ENCODE results near the gene PCDHGC4.

PCDHGC4 gene

GRCh38 chr5:141484641-141485311 lies at the start of gene PCDHGC4:
PCDHGC4 (plus strand) TSS chr5:141485030; CDS start chr5:141485174, 144 bp downstream.
- Mint-ChIP-seq H3K27ac (no peak within 1 kb of the TSS), H3K36me3 (no peaks in the 10 kb centered on the region), H3K4me1 (peaks cover 8 to 11% of the 10 kb centered on the region in 2 donors), H3K9me3 (no peaks in the 10 kb centered on the region), H3K27me3 (peaks cover 77 to 84% of the 10 kb centered on the region in 2 donors), H3K4me3 (peak within 1 kb of the TSS; percentile 17 to 65)
- ATAC-seq (replicated peaks) (no peak), DNase-seq (no peak)

- peaks cover 10 to 15% of the 10 kb centered on the region in 2 donors for H3K9me3 Mint-ChIP-seq
- H3K27me3 Mint-ChIP-seq = peaks cover 23 to 50% of the 10 kb centered on the region in 2 donors
- H3K4me1 Mint-ChIP-seq = peaks cover under 1 to 2% of the 10 kb centered on the region in 2 donors
These were observed 47.6 kb upstream of the PCDHGC4 start for GRCh38 chr5:141437221-141437620.

GRCh38 chr5:141439411-141440141 lies 45.3 kb upstream of the PCDHGC4 start:
- peaks cover 8 to 38% of the 10 kb centered on the region in 2 donors for H3K27me3 Mint-ChIP-seq
- peaks cover 4 to 8% of the 10 kb centered on the region in 2 donors for H3K9me3 Mint-ChIP-seq
- peaks cover 2 to 3% of the 10 kb centered on the region in 2 donors for H3K36me3 Mint-ChIP-seq
- no peak overlapping the region for H3K27ac Mint-ChIP-seq
- ATAC-seq (replicated peaks) (no peak), DNase-seq (no peak)
- no peak overlapping the region for H3K4me3 Mint-ChIP-seq
- no peaks in the 10 kb centered on the region for H3K4me1 Mint-ChIP-seq

More at GRCh38 chr5:141437221-141437620, 47.6 kb upstream of the PCDHGC4 start:
- Mint-ChIP-seq H3K27ac (no peak overlapping the region), H3K4me3 (no peak overlapping the region), H3K36me3 (peaks cover 9 to 10% of the 10 kb centered on the region in 2 donors)
- ATAC-seq (replicated peaks) = no peak
- DNase-seq = no peak

- no peak for ATAC-seq (replicated peaks)
- peaks cover 4% of the 10 kb centered on the region in 2 donors for H3K9me3 Mint-ChIP-seq
These were observed 44.5 kb upstream of the PCDHGC4 start for GRCh38 chr5:141440341-141440740.

GRCh38 chr5:141441571-141442170 lies 43.2 kb upstream of the PCDHGC4 start:
- no peak overlapping the region for H3K4me3 Mint-ChIP-seq
- H3K27me3 Mint-ChIP-seq = peaks cover 13 to 39% of the 10 kb centered on the region in 2 donors
- DNase-seq = no peak
- peaks cover 4% of the 10 kb centered on the region in 2 donors for H3K9me3 Mint-ChIP-seq
- ATAC-seq (replicated peaks) = no peak
- no peaks in the 10 kb centered on the region for H3K4me1 Mint-ChIP-seq
- H3K36me3 Mint-ChIP-seq = peaks cover 2 to 3% of the 10 kb centered on the region in 2 donors
- H3K27ac Mint-ChIP-seq = no peak overlapping the region

More at GRCh38 chr5:141440341-141440740, 44.5 kb upstream of the PCDHGC4 start:
- peaks cover 2 to 3% of the 10 kb centered on the region in 2 donors for H3K36me3 Mint-ChIP-seq
- H3K4me1 Mint-ChIP-seq = no peaks in the 10 kb centered on the region
- H3K4me3 Mint-ChIP-seq = no peak overlapping the region
- no peak for DNase-seq
- H3K27me3 Mint-ChIP-seq = peaks cover 5 to 34% of the 10 kb centered on the region in 2 donors
- H3K27ac Mint-ChIP-seq = no peak overlapping the region

GRCh38 chr5:141465351-141465750 lies 19.5 kb upstream of the PCDHGC4 start:
- peaks cover 0 to 2% of the 10 kb centered on the region in 2 donors for H3K9me3 Mint-ChIP-seq
- no peaks in the 10 kb centered on the region for H3K36me3 Mint-ChIP-seq
- ATAC-seq (replicated peaks) (no peak), DNase-seq (no peak)
- H3K4me3 Mint-ChIP-seq = no peak overlapping the region
- H3K27ac Mint-ChIP-seq = no peak overlapping the region
- H3K4me1 Mint-ChIP-seq = no peaks in the 10 kb centered on the region
- H3K27me3 Mint-ChIP-seq = peaks cover 8 to 20% of the 10 kb centered on the region in 2 donors

GRCh38 chr5:141475625-141476131 lies 9.2 kb upstream of the PCDHGC4 start, which contains the start of gene PCDHGC3:
PCDHGC3 (plus strand) TSS chr5:141475966; CDS start chr5:141476117, 151 bp downstream.
- Mint-ChIP-seq H3K27ac (peak within 1 kb of the TSS; percentile 88), H3K4me1 (peaks cover 18 to 29% of the 10 kb centered on the region in 2 donors), H3K4me3 (peak within 1 kb of the TSS; percentile 82 to 94), H3K9me3 (no peaks in the 10 kb centered on the region), H3K27me3 (peaks cover 50 to 69% of the 10 kb centered on the region in 2 donors), H3K36me3 (peaks cover 0 to 5% of the 10 kb centered on the region in 2 donors)
- peak; percentile 40 for DNase-seq
- peak; percentile 91 to 95 for ATAC-seq (replicated peaks)

GRCh38 chr5:141476132-141476911 lies 8.5 kb upstream of the PCDHGC4 start:
- Mint-ChIP-seq H3K9me3 (no peaks in the 10 kb centered on the region), H3K36me3 (peaks cover 0 to 5% of the 10 kb centered on the region in 2 donors), H3K27me3 (peaks cover 55 to 73% of the 10 kb centered on the region in 2 donors), H3K27ac (peak overlapping the region; percentile 88), H3K4me1 (peaks cover 18 to 29% of the 10 kb centered on the region in 2 donors), H3K4me3 (peak overlapping the region; percentile 82 to 94)
- no peak for DNase-seq
- peak; percentile 19 to 45 for ATAC-seq (replicated peaks)

GRCh38 chr5:141477044-141477575 lies 7.7 kb upstream of the PCDHGC4 start:
- Mint-ChIP-seq H3K36me3 (peaks cover 0 to 5% of the 10 kb centered on the region in 2 donors), H3K9me3 (no peaks in the 10 kb centered on the region), H3K27me3 (peaks cover 55 to 75% of the 10 kb centered on the region in 2 donors), H3K27ac (no peak overlapping the region), H3K4me1 (peaks cover 18 to 29% of the 10 kb centered on the region in 2 donors), H3K4me3 (peak overlapping the region; percentile 82 to 94)
- DNase-seq (no peak), ATAC-seq (replicated peaks) (no peak)

- H3K27ac Mint-ChIP-seq = no peak overlapping the region
- H3K9me3 Mint-ChIP-seq = no peaks in the 10 kb centered on the region
- no peak for DNase-seq
- ATAC-seq (replicated peaks) = no peak
- H3K36me3 Mint-ChIP-seq = peaks cover 0 to 5% of the 10 kb centered on the region in 2 donors
- H3K4me3 Mint-ChIP-seq = no peak overlapping the region
- peaks cover 60 to 82% of the 10 kb centered on the region in 2 donors for H3K27me3 Mint-ChIP-seq
- peaks cover 18 to 29% of the 10 kb centered on the region in 2 donors for H3K4me1 Mint-ChIP-seq
These were observed 7.0 kb upstream of the PCDHGC4 start for GRCh38 chr5:141477815-141478214.

- ATAC-seq (replicated peaks) = no peak
- no peak for DNase-seq
- H3K27ac Mint-ChIP-seq = no peak overlapping the region
- no peak overlapping the region for H3K4me3 Mint-ChIP-seq
- peaks cover 0 to 5% of the 10 kb centered on the region in 2 donors for H3K36me3 Mint-ChIP-seq
- H3K27me3 Mint-ChIP-seq = peaks cover 66 to 85% of the 10 kb centered on the region in 2 donors
- no peaks in the 10 kb centered on the region for H3K9me3 Mint-ChIP-seq
- peaks cover 18 to 29% of the 10 kb centered on the region in 2 donors for H3K4me1 Mint-ChIP-seq
These were observed 6.4 kb upstream of the PCDHGC4 start for GRCh38 chr5:141478321-141478945.

- H3K4me1 Mint-ChIP-seq = peaks cover 23 to 35% of the 10 kb centered on the region in 2 donors
- DNase-seq (no peak), ATAC-seq (replicated peaks) (no peak)
- peaks cover 76 to 85% of the 10 kb centered on the region in 2 donors for H3K27me3 Mint-ChIP-seq
- peaks cover 0 to 5% of the 10 kb centered on the region in 2 donors for H3K36me3 Mint-ChIP-seq
- H3K4me3 Mint-ChIP-seq = no peak overlapping the region
- no peaks in the 10 kb centered on the region for H3K9me3 Mint-ChIP-seq
- H3K27ac Mint-ChIP-seq = no peak overlapping the region
These were observed 5.1 kb upstream of the PCDHGC4 start for GRCh38 chr5:141479776-141480175.

- no peak overlapping the region for H3K4me3 Mint-ChIP-seq
- peaks cover 8 to 11% of the 10 kb centered on the region in 2 donors for H3K4me1 Mint-ChIP-seq
- no peak for DNase-seq
- H3K9me3 Mint-ChIP-seq = no peaks in the 10 kb centered on the region
- H3K27ac Mint-ChIP-seq = no peak overlapping the region
- peaks cover 74 to 81% of the 10 kb centered on the region in 2 donors for H3K27me3 Mint-ChIP-seq
- no peak for ATAC-seq (replicated peaks)
- H3K36me3 Mint-ChIP-seq = no peaks in the 10 kb centered on the region
These were observed 928 bp upstream of the PCDHGC4 start for GRCh38 chr5:141483902-141484301.
